GM21367 (cell line): ENCODE measurements around the gene ACAA1.

Experiments
- ATAC-seq: cut with Tn5 transposase; IDR thresholded peaks from one replicate; pipeline ENCODE4 v1.9.1; 2021; ENCODE audit not compliant: unreplicated experiment

ACAA1 gene

GRCh38 chr3:38119821-38120692 lies 16.9 kb downstream of the ACAA1 start:
- ATAC-seq, result no peak

GRCh38 chr3:38119248-38119544 lies 17.7 kb downstream of the ACAA1 start:
- no peak for ATAC-seq

- no peak for ATAC-seq
These were observed 18.3 kb downstream of the ACAA1 start for GRCh38 chr3:38118421-38119247.

- peak; percentile 77 for ATAC-seq
These were observed 19.0 kb downstream of the ACAA1 start for GRCh38 chr3:38117748-38118420.

- no peak for ATAC-seq
These were observed 19.7 kb downstream of the ACAA1 start for GRCh38 chr3:38117163-38117716.

- ATAC-seq, result no peak
These were observed 20.3 kb downstream of the ACAA1 start for GRCh38 chr3:38116471-38117162.

GRCh38 chr3:38115645-38116427 lies 21.1 kb downstream of the ACAA1 start:
- no peak for ATAC-seq

GRCh38 chr3:38114875-38115644 lies 21.9 kb downstream of the ACAA1 start:
- ATAC-seq, result no peak

- no peak for ATAC-seq
These were observed 22.7 kb downstream of the ACAA1 start for GRCh38 chr3:38114052-38114874.

- ATAC-seq, result no peak
These were observed 24.6 kb downstream of the ACAA1 start for GRCh38 chr3:38112378-38112761.

GRCh38 chr3:38111696-38112377 lies 25.1 kb downstream of the ACAA1 start:
- ATAC-seq, result no peak

GRCh38 chr3:38111201-38111600 lies 25.7 kb downstream of the ACAA1 start:
- ATAC-seq, result no peak

GRCh38 chr3:38110314-38111050 lies 26.4 kb downstream of the ACAA1 start:
- no peak for ATAC-seq

- ATAC-seq, result no peak
These were observed 27.2 kb downstream of the ACAA1 start for GRCh38 chr3:38109580-38110313.

- ATAC-seq, result no peak
These were observed 28.0 kb downstream of the ACAA1 start for GRCh38 chr3:38108649-38109579.
